Measurements from ENCODE around the gene MBIP. TPM values are rescaled to one million over a fixed set of nuclear protein-coding genes. Genes with fewer than 3 reads are reported as not detected.
A peak's percentile ranks its signal among the peaks of the same experiment; 100 is the strongest.

The MBIP gene
- polyA plus RNA-seq (2011; rRNA removed) (25.6 and 36.8 TPM in 2 replicates), polyA minus RNA-seq (2011; rRNA and poly(A)+ RNA removed) (19.8 and 23.3 TPM in 2 replicates)

- peak; percentile 90 for DNase-seq (ENCODE audit: low read depth, low spot score)
- peak within 1 kb of the TSS; percentile 83 for H3K4me3 ChIP-seq (ENCODE audit: low read depth, low read length)
- POLR2A ChIA-PET: interaction anchor here (0.6 to 1.3 kb wide), 4 partner anchors 27 to 808 kb away, joined by 3 to 7 read pairs (median 5); no protein-coding TSS in a partner anchor
- peak within 1 kb of the TSS; percentile 75 for H3K27ac ChIP-seq (ENCODE audit: low read depth, low read length)
- no peaks in the 10 kb centered on the region for H3K27me3 ChIP-seq (ENCODE audit: control insufficient read depth, insufficient read depth, low read length)
- CTCF ChIA-PET: interaction anchor here (0.6 to 1.2 kb wide), 5 partner anchors 8 to 250 kb away, joined by 3 to 5 read pairs (median 4); no protein-coding TSS in a partner anchor
- no peaks in the 10 kb centered on the region for H3K9me3 ChIP-seq (ENCODE audit: control insufficient read depth, insufficient read depth, low read length)
- TF ChIP-seq CTCF (IDR thresholded peaks at IDR 0.05; ENCODE audit: low read depth, low read length): no peak
These were observed at the start of gene MBIP for GRCh38 chr14:36320200-36320896. Gene MBIP, minus strand, starts transcription at chr14:36320637. Its CDS starts 49 bp downstream, at chr14:36320588.

GRCh38 chr14:36367985-36368774 is 47.7 kb upstream of the MBIP start:
- no peak overlapping the region for H3K4me3 ChIP-seq (ENCODE audit: low read depth, low read length)
- ChIA-PET CTCF (interaction anchor here (0.7 to 4.4 kb wide), 4 partner anchors 162 to 298 kb away, joined by 3 to 24 read pairs (median 6); no protein-coding TSS in a partner anchor), POLR2A (interaction anchor here (0.6 kb wide), 1 partner anchor 1838 kb away, joined by 3 read pairs; no protein-coding TSS in a partner anchor)
- no peak for DNase-seq (ENCODE audit: low read depth, low spot score)
- no peak overlapping the region for H3K27ac ChIP-seq (ENCODE audit: low read depth, low read length)
- TF ChIP-seq CTCF (IDR thresholded peaks at IDR 0.05; ENCODE audit: low read depth, low read length): no peak
- no peaks in the 10 kb centered on the region for H3K9me3 ChIP-seq (ENCODE audit: control insufficient read depth, insufficient read depth, low read length)
- no peaks in the 10 kb centered on the region for H3K27me3 ChIP-seq (ENCODE audit: control insufficient read depth, insufficient read depth, low read length)

GRCh38 chr14:36365766-36366165 is 45.3 kb upstream of the MBIP start:
- Histone ChIP-seq H3K4me3 (ENCODE audit: low read depth, low read length) (no peak overlapping the region), H3K27me3 (ENCODE audit: control insufficient read depth, insufficient read depth, low read length) (no peaks in the 10 kb centered on the region), H3K27ac (ENCODE audit: low read depth, low read length) (no peak overlapping the region), H3K9me3 (ENCODE audit: control insufficient read depth, insufficient read depth, low read length) (no peaks in the 10 kb centered on the region)
- no peak for TF ChIP-seq CTCF (IDR thresholded peaks at IDR 0.05; ENCODE audit: low read depth, low read length)
- no peak for DNase-seq (ENCODE audit: low read depth, low spot score)
- POLR2A ChIA-PET: no interaction called here
- CTCF ChIA-PET: interaction anchor here (0.6 to 4.4 kb wide), 2 partner anchors 10 to 296 kb away, joined by 3 to 24 read pairs; no protein-coding TSS in a partner anchor

GRCh38 chr14:36363704-36364103 is 43.3 kb upstream of the MBIP start:
- no peak for TF ChIP-seq CTCF (IDR thresholded peaks at IDR 0.05; ENCODE audit: low read depth, low read length)
- Histone ChIP-seq H3K27me3 (ENCODE audit: control insufficient read depth, insufficient read depth, low read length) (no peaks in the 10 kb centered on the region), H3K27ac (ENCODE audit: low read depth, low read length) (no peak overlapping the region), H3K9me3 (ENCODE audit: control insufficient read depth, insufficient read depth, low read length) (no peaks in the 10 kb centered on the region), H3K4me3 (ENCODE audit: low read depth, low read length) (no peak overlapping the region)
- DNase-seq (ENCODE audit: low read depth, low spot score): no peak
- ChIA-PET CTCF (no interaction called here), POLR2A (no interaction called here)

Data from AG04450 (cell line).